Measurements from ENCODE around the gene F2R. TPM values are rescaled to one million over a fixed set of nuclear protein-coding genes. Genes with fewer than 3 reads are reported as not detected.
"Not testable (repeated sequence)": the region's sequence is repeated elsewhere in the genome, so short reads cannot be mapped to it uniquely, and the experiment has no call there.

Gene F2R
- polyA plus RNA-seq, 1 experiment: 50.4 TPM

GRCh38 chr5:76673125-76673524 is 42.8 kb upstream of the F2R start:
- ChIA-PET CTCF (no interaction called here), POLR2A (no interaction called here)

GRCh38 chr5:76674330-76675066 is 41.4 kb upstream of the F2R start:
- POLR2A ChIA-PET: no interaction called here

More at GRCh38 chr5:76673125-76673524, 42.8 kb upstream of the F2R start:
- no peak for DNase-seq (ENCODE audit: low read depth)
- no peak overlapping the region for H3K4me3 ChIP-seq (ENCODE audit: low read depth, low read length)
- no peak for TF ChIP-seq CTCF (IDR thresholded peaks at IDR 0.05; ENCODE audit: insufficient read depth, low read depth, low read length)
- H3K36me3 ChIP-seq (ENCODE audit: control insufficient read depth, insufficient read depth, low read length): no peaks in the 10 kb centered on the region
- H3K27me3 ChIP-seq (ENCODE audit: control insufficient read depth, insufficient read depth, low read length): no peaks in the 10 kb centered on the region; the same call in 1 of the 2 replicates

GRCh38 chr5:76675364-76675763 is 40.6 kb upstream of the F2R start:
- ChIA-PET CTCF (no interaction called here), POLR2A (no interaction called here)
- H3K27me3 ChIP-seq (ENCODE audit: control insufficient read depth, insufficient read depth, low read length): no peaks in the 10 kb centered on the region; the same call in 1 of the 2 replicates
- TF ChIP-seq CTCF (IDR thresholded peaks at IDR 0.05; ENCODE audit: insufficient read depth, low read depth, low read length): no peak
- DNase-seq (ENCODE audit: low read depth): no peak
- no peaks in the 10 kb centered on the region for H3K36me3 ChIP-seq (ENCODE audit: control insufficient read depth, insufficient read depth, low read length)
- no peak overlapping the region for H3K4me3 ChIP-seq (ENCODE audit: low read depth, low read length)

More at GRCh38 chr5:76674330-76675066, 41.4 kb upstream of the F2R start:
- DNase-seq (ENCODE audit: low read depth): no peak
- no peaks in the 10 kb centered on the region for H3K36me3 ChIP-seq (ENCODE audit: control insufficient read depth, insufficient read depth, low read length)
- H3K27me3 ChIP-seq (ENCODE audit: control insufficient read depth, insufficient read depth, low read length): no peaks in the 10 kb centered on the region; the same call in 1 of the 2 replicates
- CTCF ChIA-PET: no interaction called here
- H3K4me3 ChIP-seq (ENCODE audit: low read depth, low read length): no peak overlapping the region
- TF ChIP-seq CTCF (IDR thresholded peaks at IDR 0.05; ENCODE audit: insufficient read depth, low read depth, low read length): no peak

- no peak for TF ChIP-seq CTCF (IDR thresholded peaks at IDR 0.05; ENCODE audit: insufficient read depth, low read depth, low read length)
- ChIA-PET POLR2A (interaction anchor here (0.6 kb wide), 1 partner anchor 62 kb away, joined by 3 read pairs; no protein-coding TSS in a partner anchor), CTCF (interaction anchor here (1.1 to 1.9 kb wide), 2 partner anchors 78 to 96 kb away, joined by 3 to 5 read pairs; no protein-coding TSS in a partner anchor)
- no peak overlapping the region for H3K4me3 ChIP-seq (ENCODE audit: low read depth, low read length)
- no peaks in the 10 kb centered on the region for H3K36me3 ChIP-seq (ENCODE audit: control insufficient read depth, insufficient read depth, low read length)
- no peaks in the 10 kb centered on the region; the same call in 1 of the 2 replicates for H3K27me3 ChIP-seq (ENCODE audit: control insufficient read depth, insufficient read depth, low read length)
- no peak for DNase-seq (ENCODE audit: low read depth)
Measured at GRCh38 chr5:76677849-76678472, 38.0 kb upstream of the F2R start.

- Histone ChIP-seq H3K27me3 (ENCODE audit: control insufficient read depth, insufficient read depth, low read length) (no peaks in the 10 kb centered on the region; the same call in 1 of the 2 replicates), H3K4me3 (ENCODE audit: low read depth, low read length) (no peak overlapping the region), H3K36me3 (ENCODE audit: control insufficient read depth, insufficient read depth, low read length) (no peaks in the 10 kb centered on the region)
- CTCF ChIA-PET: interaction anchor here (0.6 kb wide), 1 partner anchor 10 kb away, joined by 4 read pairs; no protein-coding TSS in a partner anchor
- no peak for DNase-seq (ENCODE audit: low read depth)
- POLR2A ChIA-PET: no interaction called here
- TF ChIP-seq CTCF (IDR thresholded peaks at IDR 0.05; ENCODE audit: insufficient read depth, low read depth, low read length): no peak
Measured at GRCh38 chr5:76679231-76679630, 36.7 kb upstream of the F2R start.

GRCh38 chr5:76680826-76681225 is 35.1 kb upstream of the F2R start:
- H3K27me3 ChIP-seq (ENCODE audit: control insufficient read depth, insufficient read depth, low read length); CTCF ChIA-PET; H3K36me3 ChIP-seq (ENCODE audit: control insufficient read depth, insufficient read depth, low read length); POLR2A ChIA-PET; H3K4me3 ChIP-seq (ENCODE audit: low read depth, low read length); DNase-seq (ENCODE audit: low read depth): not testable (repeated sequence)
